Activated naive CD4-positive, alpha-beta T cell treated with Interleukin-2 at 50 U/mL for 16 hours (primary cell): ENCODE results near the gene PEX7.
"Not testable (repeated sequence)": the region's sequence is repeated elsewhere in the genome, so short reads cannot be mapped to it uniquely, and the experiment has no call there.

Experiments
- DNase-seq: peaks from one replicate; pipeline ENCODE4 v3.0.0-alpha.2; 2020

Gene PEX7

DNA sequence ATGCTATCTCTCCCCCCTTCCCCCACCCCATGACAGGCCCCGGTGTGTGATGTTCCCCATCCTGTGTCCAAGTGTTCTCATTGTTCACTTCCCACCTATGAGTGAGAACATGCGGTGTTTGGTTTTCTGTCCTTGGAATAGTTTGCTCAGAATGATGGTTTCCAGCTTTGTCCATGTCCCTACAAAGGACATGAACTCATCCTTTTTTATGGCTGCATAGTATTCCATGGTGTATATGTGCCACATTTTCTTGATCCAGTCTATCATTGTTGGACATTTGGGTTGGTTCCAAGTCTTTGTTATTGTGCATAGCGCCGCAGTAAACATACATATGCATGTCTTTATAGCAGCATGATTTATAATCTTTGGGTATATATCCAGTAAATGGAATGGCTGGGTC is 24.1 kb downstream of the PEX7 start:
- not testable (repeated sequence) for DNase-seq

DNA sequence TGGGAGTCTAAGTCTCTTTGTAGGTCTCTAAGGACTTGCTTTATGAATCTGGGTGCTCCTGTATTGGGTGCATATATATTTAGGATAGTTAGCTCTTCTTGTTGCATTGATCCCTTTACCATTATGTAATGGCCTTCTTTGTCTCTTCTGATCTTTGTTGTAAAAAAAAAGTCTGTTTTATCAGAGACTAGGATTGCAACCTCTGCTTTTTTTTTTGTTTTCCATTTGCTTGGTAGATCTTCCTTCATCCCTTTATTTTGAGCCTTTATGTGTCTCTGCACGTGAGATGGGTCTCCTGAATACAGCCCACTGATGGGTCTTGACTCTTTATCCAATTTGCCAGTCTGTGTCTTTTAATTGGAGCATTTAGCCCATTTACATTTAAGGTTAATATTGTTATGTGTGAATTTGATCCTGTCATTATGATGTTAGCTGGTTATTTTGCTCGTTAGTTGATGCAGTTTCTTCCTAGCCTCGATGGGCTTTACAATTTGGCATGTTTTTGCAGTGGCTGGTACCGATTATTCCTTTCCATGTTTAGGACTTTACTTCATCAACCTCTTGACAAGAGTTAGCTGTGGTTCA is 27.7 kb downstream of the PEX7 start:
- DNase-seq: not testable (repeated sequence)

DNA sequence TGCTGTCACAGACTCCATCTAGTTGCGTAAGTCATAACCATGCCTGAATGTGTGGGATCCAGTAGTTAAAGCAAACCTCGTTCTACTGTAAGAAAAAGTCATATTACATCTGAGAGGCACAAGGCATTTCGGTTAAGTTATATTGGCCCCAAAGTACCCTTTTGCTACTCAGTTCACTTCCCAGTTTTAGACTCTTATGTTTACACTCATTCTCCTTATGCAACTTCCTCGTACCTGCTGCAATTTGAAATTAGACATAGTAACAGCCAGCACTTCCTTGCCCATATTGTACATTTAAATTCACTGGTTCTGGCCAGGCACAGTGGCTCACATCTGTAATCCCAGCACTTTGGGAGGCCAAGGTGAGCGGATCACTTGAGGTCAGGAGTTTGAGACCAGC is 37.0 kb downstream of the PEX7 start:
- DNase-seq: no peak

DNA sequence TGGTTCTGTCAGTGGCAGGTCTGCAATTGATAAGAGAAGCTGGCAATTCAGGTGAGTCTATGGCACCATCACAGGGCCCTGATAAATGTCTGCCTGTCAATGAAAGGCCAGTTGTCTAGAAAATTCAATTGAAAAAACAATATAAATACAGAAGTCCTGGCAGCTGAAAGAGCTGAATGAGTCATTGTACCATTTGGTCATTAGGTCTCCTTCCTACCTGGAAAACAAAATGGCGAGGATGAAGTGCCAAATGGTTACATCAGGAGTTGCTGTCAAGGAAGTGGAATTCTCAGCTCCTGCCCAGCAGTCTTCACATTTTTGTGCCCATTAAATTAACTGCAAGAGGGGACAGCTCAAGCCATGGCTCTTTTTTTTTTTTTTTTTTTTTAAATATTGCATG is 37.7 kb downstream of the PEX7 start:
- no peak for DNase-seq

GRCh38 chr6:136862662-136863061 is 40.3 kb downstream of the PEX7 start:
- no peak for DNase-seq

DNA sequence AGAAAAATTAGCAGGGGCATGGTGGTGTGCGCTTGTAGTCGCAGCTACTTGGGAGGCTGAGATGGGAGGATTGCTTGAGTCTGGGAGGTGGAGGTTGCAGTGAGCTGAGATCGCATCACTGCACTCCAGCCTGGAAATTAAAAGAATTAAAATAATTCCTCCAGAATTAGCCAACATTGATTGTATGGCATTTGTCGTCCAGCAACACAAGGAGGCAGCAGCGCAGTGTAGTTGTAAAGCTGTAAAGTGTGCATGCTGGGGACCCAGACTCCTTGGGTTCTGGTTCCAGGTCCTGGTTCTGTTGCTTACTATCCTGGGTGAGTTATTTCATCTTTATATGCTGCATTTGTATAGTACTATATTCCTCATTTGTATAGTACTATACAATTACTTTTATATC is 41.4 kb downstream of the PEX7 start:
- no peak for DNase-seq

- no peak for DNase-seq
Observed at GRCh38 chr6:136864676-136865075, 42.3 kb downstream of the PEX7 start.

DNA sequence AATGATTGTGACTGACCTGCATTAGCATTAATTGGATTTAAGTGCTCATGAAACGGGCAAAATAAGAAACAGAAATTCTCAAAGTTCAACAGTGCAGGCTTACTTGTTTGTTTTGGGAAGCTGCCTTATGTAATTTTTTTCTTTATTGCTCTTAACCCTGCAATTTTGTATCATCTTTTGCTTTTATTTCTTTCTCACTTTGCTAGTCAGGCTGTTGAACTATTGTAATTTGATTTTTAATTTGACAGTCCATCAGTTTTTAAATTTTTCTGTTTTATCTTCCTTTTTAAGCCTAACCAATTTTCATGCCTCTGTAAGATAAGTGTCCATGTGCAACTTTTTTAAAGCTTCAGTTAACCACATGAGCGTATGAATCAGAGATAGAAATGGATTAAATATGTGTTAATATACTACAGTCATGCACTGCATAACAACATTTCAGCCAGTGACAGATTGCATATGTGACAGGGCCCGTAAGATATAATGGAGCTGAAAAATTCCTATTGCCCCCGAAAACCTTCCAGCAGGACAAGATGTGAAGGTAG is 44.6 kb downstream of the PEX7 start:
- no peak for DNase-seq

DNA sequence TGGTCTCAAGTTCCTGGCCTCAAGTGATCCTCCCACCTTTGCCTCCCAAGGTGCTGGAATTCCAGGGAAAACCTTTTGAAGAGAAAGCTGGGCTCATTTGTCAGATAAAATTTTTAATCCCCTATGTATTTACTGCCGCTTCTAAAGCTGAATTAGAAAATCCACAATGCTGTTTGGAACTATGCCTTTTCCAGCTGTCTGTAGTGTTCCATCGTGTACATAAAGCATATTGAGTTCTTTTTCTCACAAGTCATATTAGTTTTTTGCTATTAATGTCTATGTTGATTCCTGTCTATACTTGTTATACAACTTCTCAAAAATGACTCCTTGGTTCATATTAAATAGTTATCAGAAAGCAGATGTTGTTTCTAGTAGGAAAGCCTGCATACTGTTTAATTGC is 47.1 kb downstream of the PEX7 start:
- no peak for DNase-seq

GRCh38 chr6:136873748-136874147 is 51.4 kb downstream of the PEX7 start:
- DNase-seq: no peak

GRCh38 chr6:136876469-136876868 is 54.1 kb downstream of the PEX7 start:
- not testable (repeated sequence) for DNase-seq

DNA sequence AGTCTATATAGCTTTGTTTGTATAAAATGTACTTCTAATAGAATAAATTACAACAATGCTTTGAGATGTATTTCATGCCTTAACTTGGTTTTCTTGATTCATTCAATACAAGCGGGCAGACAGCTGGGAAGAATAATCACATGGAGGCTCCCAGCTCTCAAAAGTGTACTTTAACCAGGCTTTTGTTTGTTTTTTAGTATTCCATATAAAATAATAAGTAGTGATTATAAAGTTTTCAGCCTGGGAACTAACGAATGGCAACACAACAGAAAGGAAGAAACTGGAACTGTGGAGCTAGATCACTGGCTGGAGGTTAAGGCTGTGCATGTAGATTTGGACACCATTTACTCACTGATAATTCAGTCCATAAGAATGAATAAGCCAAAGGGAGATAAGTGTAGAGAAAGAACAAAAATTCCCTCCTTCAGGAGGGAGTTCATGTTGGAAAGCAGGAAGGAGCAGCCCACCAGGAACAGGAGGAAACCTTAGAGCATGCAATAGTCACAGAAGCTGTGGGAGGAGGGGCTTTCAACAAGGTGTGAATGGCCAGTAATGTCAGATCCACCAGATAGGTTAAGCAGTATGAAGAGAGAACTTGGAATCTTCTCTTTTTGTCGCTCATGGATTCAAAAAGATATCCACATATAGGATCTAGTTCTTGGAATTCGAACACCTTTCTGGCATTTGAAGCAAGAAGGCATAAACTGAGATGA is 58.5 kb downstream of the PEX7 start:
- no peak for DNase-seq

DNA sequence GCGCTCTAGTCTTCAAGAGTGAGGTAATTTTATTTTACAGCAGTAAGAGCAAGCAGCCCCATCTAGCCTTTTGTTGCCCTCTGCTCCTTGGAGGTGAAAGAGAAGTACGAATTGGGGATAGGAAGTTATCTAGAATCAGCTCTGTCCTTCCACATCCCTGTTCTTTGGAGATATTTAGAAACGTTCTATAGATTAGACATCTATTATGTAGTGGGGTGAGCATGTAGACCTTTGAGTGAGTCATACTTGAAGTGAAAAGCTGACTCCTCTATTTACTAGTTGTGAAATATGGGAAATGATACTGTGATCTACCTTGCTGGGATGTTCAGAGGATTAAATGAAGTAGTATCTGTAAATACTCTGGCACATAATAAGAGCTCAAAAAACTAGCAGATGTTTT is 63.7 kb downstream of the PEX7 start:
- DNase-seq: no peak

GRCh38 chr6:136887953-136888352 is 65.6 kb downstream of the PEX7 start:
- no peak for DNase-seq

DNA sequence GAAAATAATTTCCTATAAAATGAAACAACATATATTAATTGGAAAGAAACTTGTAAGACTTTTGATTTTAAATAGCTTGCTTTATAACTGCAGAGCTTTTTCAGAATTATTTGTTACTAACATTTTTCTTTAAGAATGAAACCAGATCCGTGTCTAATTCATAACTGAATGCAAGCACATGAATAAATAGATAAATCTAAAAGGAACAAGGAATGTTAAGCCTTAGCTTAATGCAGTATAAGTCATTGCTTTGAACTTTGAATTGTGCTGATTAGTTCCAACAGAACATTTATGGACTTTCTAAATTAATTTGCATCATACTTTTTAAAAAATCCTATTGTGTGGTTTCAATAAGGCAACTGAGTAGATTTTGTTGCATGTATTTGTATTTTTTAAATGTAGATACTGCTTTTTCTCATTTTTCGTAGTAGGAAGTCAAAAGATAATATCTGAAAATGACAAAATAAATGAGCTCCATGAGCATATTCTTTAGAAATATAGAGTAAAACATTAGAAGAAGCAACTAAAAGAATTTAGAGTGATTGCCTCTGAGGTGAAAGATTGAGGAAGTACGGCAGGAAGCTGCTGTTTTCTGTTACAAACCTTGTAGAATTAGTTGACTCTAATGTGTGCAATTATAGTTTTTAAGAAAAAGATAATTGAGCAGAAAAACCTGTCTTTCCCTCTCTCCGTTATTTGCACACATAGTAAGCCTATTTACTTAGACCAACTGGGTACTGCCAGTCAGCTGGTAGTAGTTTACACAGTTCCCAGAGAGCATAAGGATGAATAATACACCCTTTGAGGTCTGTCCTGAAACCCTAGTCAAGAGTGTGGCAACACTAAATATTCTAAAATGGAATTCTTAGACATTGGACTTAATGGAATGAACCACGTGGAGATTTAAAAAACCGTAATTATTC is 67.1 kb downstream of the PEX7 start:
- no peak for DNase-seq

DNA sequence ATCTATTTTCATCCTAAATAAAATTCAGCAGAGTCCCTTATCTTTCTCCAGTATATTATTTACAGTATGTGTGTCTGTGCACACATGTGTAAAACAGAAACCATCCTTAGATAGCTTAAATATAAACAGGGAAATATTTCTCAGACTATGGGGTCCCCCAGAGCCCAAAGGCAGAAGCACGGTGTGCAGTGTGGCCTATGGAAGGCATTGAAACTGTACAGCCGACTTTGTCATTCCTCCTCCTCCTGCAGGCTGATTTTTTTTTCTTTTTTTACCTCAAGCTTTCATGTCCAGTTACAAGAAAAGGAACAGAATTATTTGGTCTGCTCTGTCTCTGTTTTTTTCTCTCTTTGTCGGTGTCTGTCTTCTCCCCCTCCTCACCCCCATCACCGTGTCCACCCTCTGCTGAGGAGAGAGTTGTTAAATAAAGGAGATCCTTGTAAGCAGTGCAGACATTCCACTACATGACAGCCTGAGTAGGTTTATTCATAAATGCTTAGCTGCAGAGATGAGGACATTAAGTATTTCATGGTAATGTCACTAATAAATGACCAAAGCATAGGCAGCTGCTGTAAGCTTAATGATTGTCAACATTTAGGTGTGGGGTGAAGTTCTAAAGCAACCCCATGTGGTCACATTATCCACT is 67.9 kb downstream of the PEX7 start:
- DNase-seq: no peak

DNA sequence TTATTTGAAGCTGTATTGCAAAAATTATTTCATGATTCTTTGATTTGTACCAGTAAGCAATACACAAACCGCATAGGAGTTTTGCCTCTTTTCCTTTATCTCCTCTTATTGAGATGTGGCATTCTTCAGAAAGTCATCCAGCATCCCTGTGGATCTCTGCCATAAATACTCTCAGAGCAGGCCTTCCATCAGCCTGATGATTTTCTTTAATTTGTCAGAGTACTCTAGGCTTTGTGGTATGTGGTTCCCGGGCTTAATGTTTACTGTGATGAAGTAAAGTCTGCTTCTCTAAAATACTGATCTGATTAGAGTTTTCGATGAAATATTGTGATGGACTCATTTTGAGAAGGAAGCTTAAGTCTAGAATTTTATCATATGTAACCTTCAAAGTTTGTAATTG is 68.6 kb downstream of the PEX7 start:
- DNase-seq: no peak

DNA sequence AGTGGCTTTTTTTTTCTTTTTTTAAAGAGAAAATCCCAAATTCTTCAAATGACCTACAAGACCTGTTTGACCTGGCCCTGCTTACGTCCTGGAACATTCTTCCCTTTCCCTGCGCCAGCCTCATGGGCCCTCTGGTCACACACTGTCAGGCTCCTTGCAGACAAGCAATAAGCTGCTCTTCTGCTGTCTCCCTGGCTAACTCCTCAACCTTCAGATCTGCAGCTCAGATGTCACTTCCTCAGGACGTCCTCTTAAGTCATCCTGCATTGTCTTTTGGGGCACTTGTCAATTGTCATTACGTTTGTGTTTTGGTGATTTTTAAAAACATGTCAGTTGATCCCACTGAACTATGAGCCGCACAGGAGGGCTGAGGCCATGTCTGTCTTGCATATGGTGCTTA is 70.8 kb downstream of the PEX7 start:
- no peak for DNase-seq

- DNase-seq: no peak
Observed at GRCh38 chr6:136895901-136896300, 73.5 kb downstream of the PEX7 start.

DNA sequence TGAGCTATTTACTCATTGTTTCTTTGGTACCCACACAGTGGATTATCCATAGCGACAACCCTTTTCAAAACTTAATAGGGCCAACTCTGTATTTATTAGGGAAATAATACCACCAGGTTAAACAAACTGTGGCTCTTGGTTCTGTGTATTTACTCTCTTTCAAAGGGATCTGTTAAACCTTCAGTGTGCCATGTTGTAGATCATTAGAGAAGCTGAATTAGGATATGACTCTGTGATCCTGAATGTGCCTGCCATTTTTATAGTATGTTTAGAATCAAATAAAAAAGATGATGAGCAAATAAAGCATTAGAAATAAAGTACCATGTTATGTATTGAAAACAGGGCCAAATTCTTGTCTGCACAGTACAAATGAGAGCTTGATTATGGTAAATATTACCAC is 74.7 kb downstream of the PEX7 start:
- no peak for DNase-seq

GRCh38 chr6:136901212-136901784 is 78.9 kb downstream of the PEX7 start:
- no peak for DNase-seq

GRCh38 chr6:136904477-136904876 is 82.1 kb downstream of the PEX7 start:
- DNase-seq: not testable (repeated sequence)

DNA sequence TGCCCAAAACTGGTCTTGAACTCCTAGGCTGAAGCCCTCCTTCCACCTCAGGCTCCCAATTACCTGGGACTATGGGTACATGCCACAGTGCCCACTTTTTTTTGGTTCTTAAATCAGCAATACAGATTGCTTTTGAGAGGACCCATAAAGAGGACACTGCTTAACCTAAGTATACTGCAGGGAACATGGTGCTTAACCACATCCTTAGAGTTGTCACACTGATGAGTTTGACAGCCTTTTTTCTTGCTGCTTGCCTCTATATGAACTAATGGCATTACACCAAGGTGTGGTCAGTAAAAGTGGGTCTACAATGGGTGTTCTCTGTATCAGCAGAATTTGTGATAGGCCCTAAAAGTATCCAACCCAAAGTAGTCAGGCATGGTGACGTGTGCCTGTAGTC is 92.6 kb downstream of the PEX7 start:
- no peak for DNase-seq
